ENCODE measurements around the gene PKP3. TPM values are rescaled to one million over a fixed set of nuclear protein-coding genes. Genes with fewer than 3 reads are reported as not detected.

The PKP3 gene
- total and polyA plus RNA-seq, 9 of the 15 experiments (the other 6 are each of a cell fraction or from before 2014, with no cell fraction given): 0.11 to 110 (median 30.7) TPM

DNA sequence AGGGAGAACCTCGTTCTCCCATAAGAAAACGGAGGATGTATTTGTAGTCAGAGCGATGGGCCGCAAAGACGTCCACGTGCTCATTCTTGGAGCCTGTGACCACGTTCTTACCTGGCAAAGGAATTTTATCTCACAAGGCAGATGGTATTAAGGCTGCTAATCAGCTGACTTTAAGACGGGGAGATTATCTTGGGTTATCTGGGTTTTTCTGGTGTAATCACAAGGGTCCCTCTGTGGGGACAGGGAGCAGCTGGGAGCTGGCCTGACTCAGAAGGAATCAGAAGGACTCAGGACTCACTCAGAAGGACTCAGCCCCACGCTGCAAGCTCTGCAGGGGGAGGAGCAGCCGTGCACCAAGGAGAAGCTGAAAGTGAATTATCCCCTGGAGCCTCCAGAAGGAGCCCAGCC is 28.2 kb downstream of the PKP3 start (continued):
- no peak for TF ChIP-seq CC2D1A (IDR thresholded peaks at IDR 0.05)
- peak in 1 of 2 experiments; percentile 8; a peak in 1 of 4 replicates for TF ChIP-seq TBL1XR1 (IDR thresholded peaks at IDR 0.05; ENCODE audit: low read length in 2 of 2)
- TF ChIP-seq TAF7 (tag; IDR thresholded peaks at IDR 0.05): no peak
- TF ChIP-seq, protein P1, sequence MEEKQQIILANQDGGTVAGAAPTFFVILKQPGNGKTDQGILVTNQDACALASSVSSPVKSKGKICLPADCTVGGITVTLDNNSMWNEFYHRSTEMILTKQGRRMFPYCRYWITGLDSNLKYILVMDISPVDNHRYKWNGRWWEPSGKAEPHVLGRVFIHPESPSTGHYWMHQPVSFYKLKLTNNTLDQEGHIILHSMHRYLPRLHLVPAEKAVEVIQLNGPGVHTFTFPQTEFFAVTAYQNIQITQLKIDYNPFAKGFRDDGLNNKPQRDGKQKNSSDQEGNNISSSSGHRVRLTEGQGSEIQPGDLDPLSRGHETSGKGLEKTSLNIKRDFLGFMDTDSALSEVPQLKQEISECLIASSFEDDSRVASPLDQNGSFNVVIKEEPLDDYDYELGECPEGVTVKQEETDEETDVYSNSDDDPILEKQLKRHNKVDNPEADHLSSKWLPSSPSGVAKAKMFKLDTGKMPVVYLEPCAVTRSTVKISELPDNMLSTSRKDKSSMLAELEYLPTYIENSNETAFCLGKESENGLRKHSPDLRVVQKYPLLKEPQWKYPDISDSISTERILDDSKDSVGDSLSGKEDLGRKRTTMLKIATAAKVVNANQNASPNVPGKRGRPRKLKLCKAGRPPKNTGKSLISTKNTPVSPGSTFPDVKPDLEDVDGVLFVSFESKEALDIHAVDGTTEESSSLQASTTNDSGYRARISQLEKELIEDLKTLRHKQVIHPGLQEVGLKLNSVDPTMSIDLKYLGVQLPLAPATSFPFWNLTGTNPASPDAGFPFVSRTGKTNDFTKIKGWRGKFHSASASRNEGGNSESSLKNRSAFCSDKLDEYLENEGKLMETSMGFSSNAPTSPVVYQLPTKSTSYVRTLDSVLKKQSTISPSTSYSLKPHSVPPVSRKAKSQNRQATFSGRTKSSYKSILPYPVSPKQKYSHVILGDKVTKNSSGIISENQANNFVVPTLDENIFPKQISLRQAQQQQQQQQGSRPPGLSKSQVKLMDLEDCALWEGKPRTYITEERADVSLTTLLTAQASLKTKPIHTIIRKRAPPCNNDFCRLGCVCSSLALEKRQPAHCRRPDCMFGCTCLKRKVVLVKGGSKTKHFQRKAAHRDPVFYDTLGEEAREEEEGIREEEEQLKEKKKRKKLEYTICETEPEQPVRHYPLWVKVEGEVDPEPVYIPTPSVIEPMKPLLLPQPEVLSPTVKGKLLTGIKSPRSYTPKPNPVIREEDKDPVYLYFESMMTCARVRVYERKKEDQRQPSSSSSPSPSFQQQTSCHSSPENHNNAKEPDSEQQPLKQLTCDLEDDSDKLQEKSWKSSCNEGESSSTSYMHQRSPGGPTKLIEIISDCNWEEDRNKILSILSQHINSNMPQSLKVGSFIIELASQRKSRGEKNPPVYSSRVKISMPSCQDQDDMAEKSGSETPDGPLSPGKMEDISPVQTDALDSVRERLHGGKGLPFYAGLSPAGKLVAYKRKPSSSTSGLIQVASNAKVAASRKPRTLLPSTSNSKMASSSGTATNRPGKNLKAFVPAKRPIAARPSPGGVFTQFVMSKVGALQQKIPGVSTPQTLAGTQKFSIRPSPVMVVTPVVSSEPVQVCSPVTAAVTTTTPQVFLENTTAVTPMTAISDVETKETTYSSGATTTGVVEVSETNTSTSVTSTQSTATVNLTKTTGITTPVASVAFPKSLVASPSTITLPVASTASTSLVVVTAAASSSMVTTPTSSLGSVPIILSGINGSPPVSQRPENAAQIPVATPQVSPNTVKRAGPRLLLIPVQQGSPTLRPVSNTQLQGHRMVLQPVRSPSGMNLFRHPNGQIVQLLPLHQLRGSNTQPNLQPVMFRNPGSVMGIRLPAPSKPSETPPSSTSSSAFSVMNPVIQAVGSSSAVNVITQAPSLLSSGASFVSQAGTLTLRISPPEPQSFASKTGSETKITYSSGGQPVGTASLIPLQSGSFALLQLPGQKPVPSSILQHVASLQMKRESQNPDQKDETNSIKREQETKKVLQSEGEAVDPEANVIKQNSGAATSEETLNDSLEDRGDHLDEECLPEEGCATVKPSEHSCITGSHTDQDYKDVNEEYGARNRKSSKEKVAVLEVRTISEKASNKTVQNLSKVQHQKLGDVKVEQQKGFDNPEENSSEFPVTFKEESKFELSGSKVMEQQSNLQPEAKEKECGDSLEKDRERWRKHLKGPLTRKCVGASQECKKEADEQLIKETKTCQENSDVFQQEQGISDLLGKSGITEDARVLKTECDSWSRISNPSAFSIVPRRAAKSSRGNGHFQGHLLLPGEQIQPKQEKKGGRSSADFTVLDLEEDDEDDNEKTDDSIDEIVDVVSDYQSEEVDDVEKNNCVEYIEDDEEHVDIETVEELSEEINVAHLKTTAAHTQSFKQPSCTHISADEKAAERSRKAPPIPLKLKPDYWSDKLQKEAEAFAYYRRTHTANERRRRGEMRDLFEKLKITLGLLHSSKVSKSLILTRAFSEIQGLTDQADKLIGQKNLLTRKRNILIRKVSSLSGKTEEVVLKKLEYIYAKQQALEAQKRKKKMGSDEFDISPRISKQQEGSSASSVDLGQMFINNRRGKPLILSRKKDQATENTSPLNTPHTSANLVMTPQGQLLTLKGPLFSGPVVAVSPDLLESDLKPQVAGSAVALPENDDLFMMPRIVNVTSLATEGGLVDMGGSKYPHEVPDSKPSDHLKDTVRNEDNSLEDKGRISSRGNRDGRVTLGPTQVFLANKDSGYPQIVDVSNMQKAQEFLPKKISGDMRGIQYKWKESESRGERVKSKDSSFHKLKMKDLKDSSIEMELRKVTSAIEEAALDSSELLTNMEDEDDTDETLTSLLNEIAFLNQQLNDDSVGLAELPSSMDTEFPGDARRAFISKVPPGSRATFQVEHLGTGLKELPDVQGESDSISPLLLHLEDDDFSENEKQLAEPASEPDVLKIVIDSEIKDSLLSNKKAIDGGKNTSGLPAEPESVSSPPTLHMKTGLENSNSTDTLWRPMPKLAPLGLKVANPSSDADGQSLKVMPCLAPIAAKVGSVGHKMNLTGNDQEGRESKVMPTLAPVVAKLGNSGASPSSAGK (IDR thresholded peaks at IDR 0.05): peak; percentile 69
- peak; percentile 94 for TF ChIP-seq L3MBTL2 (IDR thresholded peaks at IDR 0.05)
- TF ChIP-seq, protein P2, sequence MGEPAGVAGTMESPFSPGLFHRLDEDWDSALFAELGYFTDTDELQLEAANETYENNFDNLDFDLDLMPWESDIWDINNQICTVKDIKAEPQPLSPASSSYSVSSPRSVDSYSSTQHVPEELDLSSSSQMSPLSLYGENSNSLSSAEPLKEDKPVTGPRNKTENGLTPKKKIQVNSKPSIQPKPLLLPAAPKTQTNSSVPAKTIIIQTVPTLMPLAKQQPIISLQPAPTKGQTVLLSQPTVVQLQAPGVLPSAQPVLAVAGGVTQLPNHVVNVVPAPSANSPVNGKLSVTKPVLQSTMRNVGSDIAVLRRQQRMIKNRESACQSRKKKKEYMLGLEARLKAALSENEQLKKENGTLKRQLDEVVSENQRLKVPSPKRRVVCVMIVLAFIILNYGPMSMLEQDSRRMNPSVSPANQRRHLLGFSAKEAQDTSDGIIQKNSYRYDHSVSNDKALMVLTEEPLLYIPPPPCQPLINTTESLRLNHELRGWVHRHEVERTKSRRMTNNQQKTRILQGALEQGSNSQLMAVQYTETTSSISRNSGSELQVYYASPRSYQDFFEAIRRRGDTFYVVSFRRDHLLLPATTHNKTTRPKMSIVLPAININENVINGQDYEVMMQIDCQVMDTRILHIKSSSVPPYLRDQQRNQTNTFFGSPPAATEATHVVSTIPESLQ (CRISPR knock-in tag; IDR thresholded peaks at IDR 0.05): no peak
- no peak for TF ChIP-seq U2AF2 (optimal IDR thresholded peaks at IDR 0.05; ENCODE audit: low read depth, low read length)
- no peak for TF ChIP-seq ZNF785 (CRISPR knock-in tag; IDR thresholded peaks at IDR 0.05)
- TF ChIP-seq MTA3 (IDR thresholded peaks at IDR 0.05; ENCODE audit: borderline replicate concordance): 0 out of 2 replicates have a peak, but pooled peaks have one; percentile 29
- peak; percentile 76 for TF ChIP-seq TCF3 (CRISPR knock-in tag; IDR thresholded peaks at IDR 0.05)
- TF ChIP-seq KDM4B (IDR thresholded peaks at IDR 0.05; ENCODE audit: borderline replicate concordance in 2 of 2, low read depth in 1 of 2): no peak
- peak; percentile 33; the same call in 1 of the 2 replicates for TF ChIP-seq NBN (IDR thresholded peaks at IDR 0.05; ENCODE audit: low read depth)
- no peak for TF ChIP-seq SIN3B (IDR thresholded peaks at IDR 0.05; ENCODE audit: low read depth)
- TF ChIP-seq ZNF431 (CRISPR knock-in tag; IDR thresholded peaks at IDR 0.05): no peak
- TF ChIP-seq NCOA1 (IDR thresholded peaks at IDR 0.05; ENCODE audit: low read depth): 0 out of 2 replicates have a peak, but pooled peaks have one; percentile 15
- TF ChIP-seq ZNF184 (CRISPR knock-in tag; IDR thresholded peaks at IDR 0.05): no peak
- peak; percentile 75 for TF ChIP-seq SMAD4 (CRISPR knock-in tag; conservative IDR thresholded peaks at IDR 0.05)
- no peak for TF ChIP-seq ZNF239 (CRISPR knock-in tag; IDR thresholded peaks at IDR 0.05)

Data from K562 (cell line).